Stimulated activated CD4-positive, alpha-beta T cell treated with anti-CD3 and anti-CD28 coated beads, Interleukin-4, amount 100 ng/mL, for 4 hours (primary cell): ENCODE results near the gene CNTNAP2.

Experiments used
- DNase-seq, 2 experiments: peaks; one replicate each; pipeline ENCODE4 v3.0.0-alpha.2; 2020

CNTNAP2 gene

GRCh38 chr7:147428075-147428474, 1311.5 kb downstream of the CNTNAP2 start:
- no peak for DNase-seq

DNA sequence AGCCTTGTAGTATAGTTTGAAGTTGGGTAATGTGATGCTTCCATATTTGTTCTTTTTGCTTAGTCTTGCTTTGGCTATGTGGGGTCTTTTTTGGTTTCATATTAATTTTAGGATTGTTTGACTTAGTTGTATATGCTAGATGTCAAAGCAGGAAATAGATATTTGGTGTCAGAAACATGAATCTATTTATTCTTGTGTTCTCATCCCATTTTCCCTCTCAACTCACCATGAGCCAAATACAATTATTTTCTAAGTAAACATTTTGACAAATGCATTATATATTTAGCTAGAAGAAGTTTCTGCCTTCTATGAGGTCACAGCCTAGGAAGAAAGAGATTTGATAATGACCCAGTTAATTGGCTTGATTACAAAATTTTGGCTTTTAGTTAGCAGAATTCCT, 1313.4 kb downstream of the CNTNAP2 start:
- no peak for DNase-seq

DNA sequence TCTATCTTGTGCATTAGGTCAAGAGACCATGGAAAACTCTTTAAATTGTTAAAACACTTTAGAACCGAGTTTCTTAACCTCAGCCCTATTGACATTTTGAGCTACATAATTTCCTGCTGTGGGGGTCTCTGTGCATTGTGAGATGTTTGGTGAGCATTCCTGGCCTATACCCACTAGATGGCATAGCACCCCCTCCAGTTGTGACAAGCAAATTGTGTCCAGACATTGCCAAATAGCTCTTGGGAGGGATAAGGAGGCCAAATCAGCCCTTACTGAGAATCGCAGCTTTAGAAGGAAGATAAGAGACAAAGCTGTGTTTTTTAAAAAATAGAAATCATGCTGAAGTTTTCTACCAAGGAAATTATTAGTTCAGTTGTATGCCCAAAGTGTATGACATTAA, 1315.5 kb downstream of the CNTNAP2 start:
- no peak for DNase-seq

DNA sequence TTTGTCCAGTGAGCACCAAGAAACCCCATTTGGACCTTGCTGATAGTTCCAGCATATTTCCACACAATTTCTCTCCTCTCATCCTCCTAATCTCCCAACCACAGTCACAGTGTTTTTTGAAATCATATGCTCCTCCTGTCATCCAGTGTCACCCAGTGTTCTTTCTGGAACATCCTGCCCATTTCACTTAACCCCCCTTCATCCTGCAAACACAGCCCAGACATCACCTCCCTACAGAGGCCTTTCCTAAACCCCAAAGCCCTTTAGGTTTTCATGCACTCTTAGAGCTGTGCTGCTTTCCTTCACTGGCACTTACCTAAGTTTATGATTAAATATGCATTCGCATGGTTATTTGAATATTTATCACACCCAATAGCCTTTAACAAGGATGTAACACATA, 1316.0 kb downstream of the CNTNAP2 start:
- no peak for DNase-seq

DNA sequence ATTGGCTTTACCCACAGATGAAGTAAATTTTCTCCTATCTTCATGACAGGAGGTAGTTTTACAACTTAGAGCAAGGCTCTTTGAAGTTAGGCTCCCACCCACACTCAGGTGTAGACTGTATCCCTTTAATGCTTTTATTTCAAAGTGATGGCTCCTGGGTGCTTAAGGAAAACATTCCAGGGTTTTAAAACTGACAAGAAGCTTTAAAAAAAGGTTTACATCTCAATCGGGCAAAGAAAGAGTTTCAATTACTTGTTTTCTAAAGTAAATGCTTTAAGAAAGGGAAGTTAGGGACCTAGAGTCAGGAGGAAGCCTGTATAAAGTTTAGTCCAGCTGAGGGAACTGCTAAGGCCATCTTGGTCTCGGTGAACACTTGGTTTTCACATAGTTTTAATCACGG, 1320.1 kb downstream of the CNTNAP2 start:
- no peak for DNase-seq

- DNase-seq = no peak
Measured at GRCh38 chr7:147438216-147438615, 1321.6 kb downstream of the CNTNAP2 start.

- no peak for DNase-seq
Measured at GRCh38 chr7:147443942-147444341, 1327.3 kb downstream of the CNTNAP2 start.

- no peak for DNase-seq
Measured at GRCh38 chr7:147452816-147453215, 1336.2 kb downstream of the CNTNAP2 start.

- no peak for DNase-seq
Measured at GRCh38 chr7:147465223-147465622, 1348.6 kb downstream of the CNTNAP2 start.

GRCh38 chr7:147472556-147472955, 1356.0 kb downstream of the CNTNAP2 start:
- no peak for DNase-seq

DNA sequence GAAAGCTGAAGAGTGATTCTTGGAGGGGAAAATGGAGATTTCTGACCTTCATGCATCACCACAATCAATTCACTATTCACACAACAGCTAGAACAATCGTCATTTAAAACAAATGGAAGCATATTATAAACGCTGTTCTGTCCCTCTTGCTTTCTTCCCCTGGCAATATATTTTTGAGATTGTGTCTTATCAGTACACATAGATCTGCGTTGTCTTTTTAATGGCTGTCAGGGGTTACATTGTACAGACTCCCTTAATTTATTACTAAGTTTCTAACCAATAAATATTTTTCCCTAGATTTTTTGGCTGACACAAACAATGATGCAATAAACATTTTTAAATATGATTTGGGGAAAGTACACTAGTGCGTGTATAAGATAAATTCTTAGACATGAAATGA, 1358.3 kb downstream of the CNTNAP2 start:
- no peak for DNase-seq

DNA sequence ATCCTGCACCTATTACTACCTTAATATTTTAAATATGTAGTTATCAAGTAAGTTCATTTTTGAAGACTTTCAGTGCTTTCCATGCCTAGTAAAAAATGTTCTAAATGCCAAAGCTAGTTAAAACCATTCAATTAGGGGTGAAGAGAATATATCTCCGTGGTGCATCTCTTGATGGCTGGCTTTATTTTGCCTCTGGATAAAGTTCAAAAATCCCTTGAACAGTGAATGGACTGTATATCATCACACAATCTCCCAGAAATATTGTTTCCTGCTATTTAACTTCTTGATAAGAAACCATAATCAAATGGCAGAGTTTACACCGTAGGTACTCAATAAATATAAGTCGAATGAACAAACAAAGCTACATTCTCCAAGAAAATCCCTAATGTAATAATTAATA, 1360.9 kb downstream of the CNTNAP2 start:
- no peak for DNase-seq

DNA sequence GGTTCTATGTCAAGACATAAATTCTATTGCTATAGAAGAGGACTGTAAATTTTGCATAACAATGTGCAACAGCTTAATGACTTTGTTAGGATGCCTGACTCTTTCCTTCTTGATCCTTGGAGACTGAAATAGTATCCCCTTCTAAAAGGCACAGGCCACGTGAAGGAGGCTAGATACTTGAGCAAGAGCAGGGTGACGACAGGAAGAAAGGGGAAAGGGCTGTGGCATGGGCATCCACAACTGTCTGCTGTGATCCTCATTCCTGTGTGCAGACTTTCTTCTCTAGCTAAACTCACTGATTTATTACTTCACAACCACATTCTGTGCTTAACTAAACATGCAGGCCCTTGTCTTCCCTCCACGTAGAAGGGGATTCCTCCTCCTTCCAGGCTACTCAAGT, 1362.2 kb downstream of the CNTNAP2 start:
- DNase-seq = no peak

DNA sequence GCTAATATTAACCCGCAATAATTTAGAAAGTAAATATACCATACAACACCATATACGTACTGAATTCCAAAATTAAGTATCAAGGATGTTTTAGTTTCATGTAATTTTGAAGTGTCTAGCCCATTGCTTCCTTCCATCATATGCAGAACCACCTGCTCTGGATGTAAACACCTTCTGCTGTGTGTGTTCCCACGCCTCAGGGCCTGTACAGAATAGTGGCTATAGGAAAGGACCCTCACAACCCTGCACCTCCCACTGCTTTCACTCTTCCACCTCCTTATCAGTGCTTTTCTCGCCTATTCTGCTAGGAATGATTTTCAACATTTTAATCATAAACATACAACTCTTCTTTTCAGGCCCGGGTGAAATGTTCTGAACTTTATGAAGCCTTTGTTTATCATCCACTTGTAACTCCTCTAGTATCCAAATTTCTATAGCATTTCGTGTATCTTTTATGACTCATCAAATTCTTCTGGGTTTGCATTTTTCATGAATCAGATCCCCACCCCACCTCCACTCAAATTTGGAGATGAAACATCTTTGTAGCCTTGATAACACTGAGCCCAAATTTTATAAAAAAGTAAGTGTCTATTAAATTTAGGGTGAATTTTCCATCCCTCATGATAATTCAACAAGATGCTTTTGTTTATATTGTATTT, 1367.2 kb downstream of the CNTNAP2 start:
- DNase-seq = no peak

DNA sequence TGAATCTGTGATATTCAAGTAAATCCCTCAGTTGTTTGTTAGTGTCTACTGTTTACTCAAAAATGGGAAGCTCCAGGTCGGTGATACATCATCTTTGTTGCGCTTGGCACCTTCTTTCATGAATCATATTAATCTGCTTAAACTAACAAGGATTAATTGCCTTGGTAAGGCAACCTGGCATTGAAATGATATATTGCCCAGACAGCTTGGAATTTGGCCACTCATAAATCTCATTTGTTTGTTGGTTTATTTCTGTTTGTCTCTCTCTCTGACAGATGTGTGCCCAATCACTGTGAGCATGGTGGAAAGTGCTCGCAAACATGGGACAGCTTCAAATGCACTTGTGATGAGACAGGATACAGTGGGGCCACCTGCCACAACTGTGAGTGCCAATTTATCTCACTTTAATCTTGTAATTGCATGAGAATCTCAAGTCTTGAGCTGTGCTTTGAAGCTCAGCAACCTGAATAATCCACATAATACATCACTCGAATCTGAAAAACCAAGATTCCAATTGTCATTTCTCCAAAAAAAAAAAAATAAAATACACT, 1369.1 kb downstream of the CNTNAP2 start:
- DNase-seq = no peak

GRCh38 chr7:147492606-147493005, 1376.0 kb downstream of the CNTNAP2 start:
- no peak for DNase-seq

GRCh38 chr7:147496209-147496608, 1379.6 kb downstream of the CNTNAP2 start:
- no peak for DNase-seq

- DNase-seq = no peak
Measured at GRCh38 chr7:147497246-147497645, 1380.6 kb downstream of the CNTNAP2 start.

GRCh38 chr7:147498081-147498480, 1381.5 kb downstream of the CNTNAP2 start:
- no peak for DNase-seq

- DNase-seq = no peak
Measured at GRCh38 chr7:147509035-147509501, 1392.5 kb downstream of the CNTNAP2 start.

- DNase-seq = no peak
Measured at GRCh38 chr7:147509541-147510200, 1393.1 kb downstream of the CNTNAP2 start.

- DNase-seq = no peak
Measured at GRCh38 chr7:147510201-147510542, 1393.6 kb downstream of the CNTNAP2 start.

DNA sequence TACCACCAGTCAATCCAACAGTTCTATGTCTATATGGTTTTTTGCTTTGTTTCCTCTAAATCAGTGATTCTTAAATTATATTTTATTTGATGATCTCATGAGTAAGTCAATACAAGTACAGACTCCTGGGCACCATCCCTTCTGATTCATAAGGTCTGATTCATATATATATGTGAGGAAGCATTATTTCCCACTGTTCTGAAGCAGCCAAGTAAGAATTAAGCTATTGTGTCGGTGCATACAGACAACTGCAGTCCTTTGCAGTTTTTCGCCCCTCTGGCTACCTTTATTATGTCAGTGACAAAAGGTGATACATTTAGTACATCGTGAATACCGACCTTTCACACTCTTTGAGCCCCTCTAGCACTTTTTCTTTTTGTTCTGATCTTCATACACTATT, 1394.3 kb downstream of the CNTNAP2 start:
- no peak for DNase-seq

- DNase-seq = no peak
Measured at GRCh38 chr7:147513451-147513850, 1396.8 kb downstream of the CNTNAP2 start.

- no peak for DNase-seq
Measured at GRCh38 chr7:147516391-147516790, 1399.8 kb downstream of the CNTNAP2 start.
